Measurements from ENCODE around the gene CD99L2.

The CD99L2 gene

GRCh38 chrX:150871341-150871811, 27.1 kb downstream of the CD99L2 start:
- no peak overlapping the region for H3K27ac ChIP-seq
- TF ChIP-seq, protein P1, sequence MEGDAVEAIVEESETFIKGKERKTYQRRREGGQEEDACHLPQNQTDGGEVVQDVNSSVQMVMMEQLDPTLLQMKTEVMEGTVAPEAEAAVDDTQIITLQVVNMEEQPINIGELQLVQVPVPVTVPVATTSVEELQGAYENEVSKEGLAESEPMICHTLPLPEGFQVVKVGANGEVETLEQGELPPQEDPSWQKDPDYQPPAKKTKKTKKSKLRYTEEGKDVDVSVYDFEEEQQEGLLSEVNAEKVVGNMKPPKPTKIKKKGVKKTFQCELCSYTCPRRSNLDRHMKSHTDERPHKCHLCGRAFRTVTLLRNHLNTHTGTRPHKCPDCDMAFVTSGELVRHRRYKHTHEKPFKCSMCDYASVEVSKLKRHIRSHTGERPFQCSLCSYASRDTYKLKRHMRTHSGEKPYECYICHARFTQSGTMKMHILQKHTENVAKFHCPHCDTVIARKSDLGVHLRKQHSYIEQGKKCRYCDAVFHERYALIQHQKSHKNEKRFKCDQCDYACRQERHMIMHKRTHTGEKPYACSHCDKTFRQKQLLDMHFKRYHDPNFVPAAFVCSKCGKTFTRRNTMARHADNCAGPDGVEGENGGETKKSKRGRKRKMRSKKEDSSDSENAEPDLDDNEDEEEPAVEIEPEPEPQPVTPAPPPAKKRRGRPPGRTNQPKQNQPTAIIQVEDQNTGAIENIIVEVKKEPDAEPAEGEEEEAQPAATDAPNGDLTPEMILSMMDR (conservative IDR thresholded peaks at IDR 0.05; ENCODE audit: low read depth), result no peak
- ChIA-PET POLR2A (ENCODE audit: low non-redundant PET) (no interaction called here), CTCF (no interaction called here)
- DNase-seq (ENCODE audit: low spot score), result no peak

- no peak for DNase-seq (ENCODE audit: low spot score)
- TF ChIP-seq, protein P1 (conservative IDR thresholded peaks at IDR 0.05; ENCODE audit: low read depth), result no peak
- ChIA-PET POLR2A (ENCODE audit: low non-redundant PET) (no interaction called here), CTCF (no interaction called here)
- H3K27ac ChIP-seq, result no peak overlapping the region
Measured at GRCh38 chrX:150870487-150871340, 27.8 kb downstream of the CD99L2 start.

DNA sequence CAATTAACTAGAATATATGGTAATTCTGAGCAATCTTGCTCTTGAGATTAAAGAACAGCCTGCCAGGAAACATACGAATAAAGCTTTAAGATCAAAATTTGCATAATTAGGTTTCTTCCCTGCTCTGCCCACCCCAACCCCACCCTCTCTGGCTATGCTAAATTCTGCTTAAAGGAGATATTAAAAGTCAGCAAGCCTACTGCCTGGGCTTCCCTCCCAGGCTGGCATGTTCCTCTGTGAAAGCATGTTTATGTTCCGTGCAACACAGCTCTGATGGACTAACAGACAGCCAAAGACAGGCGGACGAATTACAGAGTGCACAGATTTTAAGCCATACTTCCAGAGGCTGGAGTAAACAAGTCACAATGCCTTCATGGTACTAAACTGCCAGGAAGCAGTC, 28.4 kb downstream of the CD99L2 start:
- POLR2A ChIA-PET (ENCODE audit: low non-redundant PET), result no interaction called here

GRCh38 chrX:150869450-150869849, 29.0 kb downstream of the CD99L2 start:
- CTCF ChIA-PET, result no interaction called here
- DNase-seq (ENCODE audit: low spot score), result no peak
- TF ChIP-seq, protein P1 (conservative IDR thresholded peaks at IDR 0.05; ENCODE audit: low read depth), result no peak

More for the DNA sequence above, 28.4 kb downstream of the CD99L2 start:
- no peak overlapping the region for H3K27ac ChIP-seq
- TF ChIP-seq, protein P1 (conservative IDR thresholded peaks at IDR 0.05; ENCODE audit: low read depth), result no peak
- CTCF ChIA-PET, result no interaction called here
- no peak for DNase-seq (ENCODE audit: low spot score)

GRCh38 chrX:150868625-150869024, 29.8 kb downstream of the CD99L2 start:
- no peak overlapping the region for H3K27ac ChIP-seq
- DNase-seq (ENCODE audit: low spot score), result no peak
- POLR2A ChIA-PET (ENCODE audit: low non-redundant PET), result no interaction called here
- CTCF ChIA-PET, result no interaction called here
- TF ChIP-seq, protein P1 (conservative IDR thresholded peaks at IDR 0.05; ENCODE audit: low read depth), result no peak

More at GRCh38 chrX:150869450-150869849, 29.0 kb downstream of the CD99L2 start:
- H3K27ac ChIP-seq, result no peak overlapping the region
- POLR2A ChIA-PET (ENCODE audit: low non-redundant PET), result no interaction called here

DNA sequence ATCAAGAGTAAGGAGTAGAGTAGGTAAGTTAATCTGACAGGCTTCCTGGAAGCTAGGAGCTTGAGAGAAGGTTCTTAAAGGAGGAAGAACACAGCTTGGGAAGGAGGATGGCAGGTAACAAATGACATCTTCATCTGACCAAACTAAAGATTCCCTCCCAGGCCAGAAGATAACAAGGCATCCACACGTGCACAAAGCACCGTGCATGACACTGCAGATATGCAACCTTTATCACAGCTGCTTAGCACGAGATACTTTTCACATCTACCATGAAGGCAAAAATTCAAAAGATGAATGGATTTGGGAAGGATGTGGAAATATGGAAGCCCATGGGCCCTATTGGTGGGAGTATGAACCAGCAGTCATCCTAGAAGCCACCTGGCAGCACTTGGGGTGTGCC, 34.3 kb downstream of the CD99L2 start:
- no peak overlapping the region for H3K27ac ChIP-seq
- DNase-seq (ENCODE audit: low spot score), result no peak
- CTCF ChIA-PET, result no interaction called here
- TF ChIP-seq, protein P1 (conservative IDR thresholded peaks at IDR 0.05; ENCODE audit: low read depth), result no peak
- POLR2A ChIA-PET (ENCODE audit: low non-redundant PET), result no interaction called here

Measured in RWPE1 (cell line).